Sigmoid colon (tissue), 3 donors: ENCODE results near the gene MYO5C.

ENCODE experiments used
- CTCF ChIP-seq, 4 experiments: fragments of 450-650 bp in 3 of 4; fragments of 200-600 bp in 1 of 4; IDR thresholded peaks; one replicate each; pipeline ENCODE4 v1.5.1; 2016 to 2019; ENCODE audit warnings: antibody characterized with exemption in 4 of 4, mild to moderate bottlenecking in 3 of 4, moderate library complexity in 2 of 4
- POLR2A ChIP-seq, 2 donors: fragments of 450-650 bp; IDR thresholded peaks; one replicate each; pipeline ENCODE4 v1.6.1; 2016; ENCODE audit warnings: antibody characterized with exemption in 2 of 2, mild to moderate bottlenecking in 2 of 2, moderate library complexity in 2 of 2

- TF ChIP-seq CTCF (IDR thresholded peaks at IDR 0.05): no peak
- no peak for TF ChIP-seq POLR2A (IDR thresholded peaks at IDR 0.05)
Observed at GRCh38 chr15:52151353-52151752, 144.3 kb downstream of the MYO5C start.
